K562 (cell line): ENCODE data around the gene RHOF. TPM values are rescaled to one million over a fixed set of nuclear protein-coding genes. Genes with fewer than 3 reads are reported as not detected.

Experiments
- CBX8 ChIP-seq: fragments of 200-600 bp; sonication (generic); IDR thresholded peaks from 2 replicates; pipeline ENCODE4 v1.6.1; 2012; ENCODE audit warnings: borderline replicate concordance, mixed run types, low read depth, mild to moderate bottlenecking, moderate library complexity, mixed read lengths, low read length, control low read depth, inconsistent platforms; ENCODE audit not compliant: poor library complexity, severe bottlenecking; ENCODE audit errors: extremely low read depth
- CEBPG ChIP-seq, 3 experiments: fragments of 200-800 bp in 1 of 3; sonication (Bioruptor generic) in 1 of 3; sonication (generic) in 1 of 3; formaldehyde crosslinking in 1 of 3; IDR thresholded peaks in 2 of 3; conservative IDR thresholded peaks in 1 of 3; 2 replicates each; pipeline versions ENCODE4 v1.6.1 to v1.8.0; 2016 to 2022; ENCODE audit warnings: missing compliant biosample characterization in 2 of 3, missing genetic modification characterization in 2 of 3, mild to moderate bottlenecking in 1 of 3, missing genetic modification reagents in 1 of 3
- CXXC5 ChIP-seq: fragments of 250-450 bp; sonication (Bioruptor Pico); IDR thresholded peaks from 2 replicates; pipeline ENCODE4 v1.8.0; 2022; ENCODE audit warnings: inconsistent platforms, mild to moderate bottlenecking, moderate library complexity
- EP300 ChIP-seq: IDR thresholded peaks from 2 replicates; pipeline ENCODE4 v1.6.1; 2012; ENCODE audit warnings: low read length, improper control_type of control experiment
- ETV6 ChIP-seq, 3 experiments: fragments of 150-350 bp in 1 of 3; sonication (generic) in 1 of 3; formaldehyde crosslinking in 1 of 3; IDR thresholded peaks; 2 replicates each; pipeline versions ENCODE4 v1.6.1 to v1.8.0; 2014 to 2022; ENCODE audit warnings: borderline replicate concordance in 2 of 3, low read depth in 2 of 3, antibody characterized with exemption in 1 of 3, low read length in 1 of 3, mild to moderate bottlenecking in 1 of 3, missing genetic modification reagents in 1 of 3
- GATA2 ChIP-seq: sonication (generic); formaldehyde crosslinking; IDR thresholded peaks from 2 replicates; pipeline ENCODE4 v1.4.0; 2020; ENCODE audit warnings: mild to moderate bottlenecking, missing genetic modification reagents
- HNRNPLL ChIP-seq: fragments of 200-400 bp; formaldehyde crosslinking; IDR thresholded peaks from 2 replicates; pipeline ENCODE4 v1.6.1; 2017; ENCODE audit warnings: low read length, low read depth, mild to moderate bottlenecking; ENCODE audit not compliant: poor library complexity, severe bottlenecking
- KAT8 ChIP-seq: fragments of 450-650 bp; IDR thresholded peaks from 2 replicates; pipeline ENCODE4 v1.6.1; 2016; ENCODE audit warnings: low read depth, mild to moderate bottlenecking
- KDM5B ChIP-seq: fragments of 200-600 bp; sonication (generic); IDR thresholded peaks from 2 replicates; pipeline ENCODE4 v1.6.1; 2012; ENCODE audit warnings: low read depth, mild to moderate bottlenecking, moderate library complexity, low read length, control low read depth, inconsistent platforms; ENCODE audit not compliant: insufficient replicate concordance
- MXD1 ChIP-seq: fragments of 250-450 bp; sonication (Bioruptor Pico); IDR thresholded peaks from 2 replicates; pipeline ENCODE4 v1.8.0; 2021; ENCODE audit warnings: borderline replicate concordance, mild to moderate bottlenecking, moderate library complexity; ENCODE audit not compliant: poor library complexity, severe bottlenecking
- PCBP2 ChIP-seq: fragments of 200-400 bp; formaldehyde crosslinking; IDR thresholded peaks from 2 replicates; pipeline ENCODE4 v1.6.1; 2018; ENCODE audit warnings: low read length, low read depth, mild to moderate bottlenecking, moderate library complexity; ENCODE audit not compliant: poor library complexity, severe bottlenecking
- SMAD2 ChIP-seq: fragments of 150-350 bp; IDR thresholded peaks from 2 replicates; pipeline ENCODE4 v1.6.1; 2014; ENCODE audit warnings: low read depth, mild to moderate bottlenecking, low read length
- SMAD3 ChIP-seq: fragments of 450-650 bp; formaldehyde crosslinking; conservative IDR thresholded peaks from 2 replicates; pipeline ENCODE4 v1.4.0; 2020; ENCODE audit warnings: mild to moderate bottlenecking
- SMARCA4 ChIP-seq: fragments of 450-650 bp; IDR thresholded peaks from 2 replicates; pipeline ENCODE4 v1.6.1; 2016
- SRSF1 ChIP-seq: fragments of 200-400 bp; formaldehyde crosslinking; IDR thresholded peaks from 2 replicates; pipeline ENCODE4 v1.6.1; 2017; ENCODE audit warnings: mild to moderate bottlenecking, low read depth, low read length, moderate library complexity
- TEAD1 ChIP-seq, 2 experiments: fragments of 450-650 bp in 1 of 2; sonication (generic) in 1 of 2; formaldehyde crosslinking; IDR thresholded peaks; 2 replicates each; pipeline versions ENCODE4 v1.4.0 to v1.8.0; 2020 to 2022; ENCODE audit warnings: mild to moderate bottlenecking in 2 of 2, missing genetic modification reagents in 1 of 2
- XRCC4 ChIP-seq: IDR thresholded peaks from one replicate; pipeline ENCODE4 v1.6.1; 2011; ENCODE audit not compliant: insufficient read depth, insufficient read length; ENCODE audit errors: extremely low read depth
- ZNF699 ChIP-seq: fragments of 250-450 bp; sonication (Bioruptor Pico); IDR thresholded peaks from 2 replicates; pipeline ENCODE4 v1.8.0; 2021; ENCODE audit warnings: mild to moderate bottlenecking, moderate library complexity; ENCODE audit not compliant: insufficient replicate concordance
- ZNF77 ChIP-seq: fragments of 250-450 bp; sonication (Bioruptor Pico); IDR thresholded peaks from 2 replicates; pipeline ENCODE4 v1.5.0; 2020
- polyA plus RNA-seq, 8 experiments: library from polyadenylated mRNA; depleted of rRNA in 4 of 8; stranded (reverse) in 5 of 8; unstranded in 3 of 8; fragments of >200 nt; fragmentation: Nextera tagmentation in 2 of 8; fragmentation: Illumina TruSeq in 1 of 8; extraction: Ambion mirVana in 2 of 8; extraction: Trizol in 1 of 8; gene quantifications; 2 replicates each; pipeline versions ENCODE4 v1.2.1 to v1.2.3, GENCODE V29; 2011 to 2014; ENCODE audit warnings: inconsistent platforms in 1 of 8, missing spikeins in 1 of 8
- total RNA-seq, 7 experiments: library from RNA; depleted of rRNA in 6 of 7; stranded (reverse); fragments of >200 nt in 6 of 7; fragmentation: Illumina TruSeq in 2 of 7; extraction: Trizol in 2 of 7; gene quantifications; 2 replicates each; pipeline versions ENCODE4 v1.2.1 to v1.2.3, GENCODE V29; 2011 to 2021; ENCODE audit warnings: low replicate concordance in 1 of 7
- TF ChIP-seq, protein P1 (sequence below): fragments of 450-650 bp; IDR thresholded peaks from 2 replicates; pipeline ENCODE4 v1.7.1; 2018; ENCODE audit warnings: mild to moderate bottlenecking, low read depth; ENCODE audit not compliant: partially characterized antibody
- TF ChIP-seq, protein P2 (sequence below): fragments of 450-650 bp; formaldehyde crosslinking; IDR thresholded peaks from 2 replicates; pipeline ENCODE4 v1.4.0; 2020; ENCODE audit warnings: mild to moderate bottlenecking

Gene RHOF
- total and polyA plus RNA-seq, 9 of the 15 experiments (the other 6 are each of a cell fraction or from before 2014, with no cell fraction given): 0.13 to 10.1 (median 4.0) TPM

GRCh38 chr12:121812320-121812871 is 18.9 kb upstream of the RHOF start (continued):
- TF ChIP-seq HNRNPLL: no peak
- TF ChIP-seq ZNF699: no peak
- no peak for TF ChIP-seq GATA2 (CRISPR knock-in tag)
- no peak for TF ChIP-seq CEBPG (CRISPR knock-in tag; IDR thresholded peaks at IDR 0.05)
- no peak for TF ChIP-seq CEBPG (tag; conservative IDR thresholded peaks at IDR 0.05 in 1 of 2, IDR thresholded peaks at IDR 0.05 in 1 of 2)
- TF ChIP-seq SMARCA4: no peak
- no peak for TF ChIP-seq KAT8
- peak in 1 of 2 experiments; percentile 82; a peak in 2 of 4 replicates for TF ChIP-seq TEAD1 (CRISPR knock-in tag; IDR thresholded peaks at IDR 0.05)
- TF ChIP-seq CBX8: no peak
- TF ChIP-seq, protein P1, sequence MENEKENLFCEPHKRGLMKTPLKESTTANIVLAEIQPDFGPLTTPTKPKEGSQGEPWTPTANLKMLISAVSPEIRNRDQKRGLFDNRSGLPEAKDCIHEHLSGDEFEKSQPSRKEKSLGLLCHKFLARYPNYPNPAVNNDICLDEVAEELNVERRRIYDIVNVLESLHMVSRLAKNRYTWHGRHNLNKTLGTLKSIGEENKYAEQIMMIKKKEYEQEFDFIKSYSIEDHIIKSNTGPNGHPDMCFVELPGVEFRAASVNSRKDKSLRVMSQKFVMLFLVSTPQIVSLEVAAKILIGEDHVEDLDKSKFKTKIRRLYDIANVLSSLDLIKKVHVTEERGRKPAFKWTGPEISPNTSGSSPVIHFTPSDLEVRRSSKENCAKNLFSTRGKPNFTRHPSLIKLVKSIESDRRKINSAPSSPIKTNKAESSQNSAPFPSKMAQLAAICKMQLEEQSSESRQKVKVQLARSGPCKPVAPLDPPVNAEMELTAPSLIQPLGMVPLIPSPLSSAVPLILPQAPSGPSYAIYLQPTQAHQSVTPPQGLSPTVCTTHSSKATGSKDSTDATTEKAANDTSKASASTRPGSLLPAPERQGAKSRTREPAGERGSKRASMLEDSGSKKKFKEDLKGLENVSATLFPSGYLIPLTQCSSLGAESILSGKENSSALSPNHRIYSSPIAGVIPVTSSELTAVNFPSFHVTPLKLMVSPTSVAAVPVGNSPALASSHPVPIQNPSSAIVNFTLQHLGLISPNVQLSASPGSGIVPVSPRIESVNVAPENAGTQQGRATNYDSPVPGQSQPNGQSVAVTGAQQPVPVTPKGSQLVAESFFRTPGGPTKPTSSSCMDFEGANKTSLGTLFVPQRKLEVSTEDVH: no peak
- TF ChIP-seq SMAD2: no peak
- TF ChIP-seq, protein P2, sequence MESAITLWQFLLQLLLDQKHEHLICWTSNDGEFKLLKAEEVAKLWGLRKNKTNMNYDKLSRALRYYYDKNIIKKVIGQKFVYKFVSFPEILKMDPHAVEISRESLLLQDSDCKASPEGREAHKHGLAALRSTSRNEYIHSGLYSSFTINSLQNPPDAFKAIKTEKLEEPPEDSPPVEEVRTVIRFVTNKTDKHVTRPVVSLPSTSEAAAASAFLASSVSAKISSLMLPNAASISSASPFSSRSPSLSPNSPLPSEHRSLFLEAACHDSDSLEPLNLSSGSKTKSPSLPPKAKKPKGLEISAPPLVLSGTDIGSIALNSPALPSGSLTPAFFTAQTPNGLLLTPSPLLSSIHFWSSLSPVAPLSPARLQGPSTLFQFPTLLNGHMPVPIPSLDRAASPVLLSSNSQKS (CRISPR knock-in tag): no peak
- no peak for TF ChIP-seq EP300
- TF ChIP-seq SMAD3 (CRISPR knock-in tag): no peak
- no peak for TF ChIP-seq ZNF77 (CRISPR knock-in tag)
- no peak for TF ChIP-seq MXD1 (CRISPR knock-in tag)
- TF ChIP-seq KDM5B: peak; percentile 29
- TF ChIP-seq SRSF1: no peak
- TF ChIP-seq ETV6 (IDR thresholded peaks at IDR 0.05; ENCODE audit: borderline replicate concordance in 1 of 2, low read depth in 2 of 2, low read length in 1 of 2): no peak
- no peak for TF ChIP-seq ETV6 (CRISPR knock-in tag; IDR thresholded peaks at IDR 0.05; ENCODE audit: borderline replicate concordance)
- no peak for TF ChIP-seq PCBP2
- TF ChIP-seq CXXC5 (CRISPR knock-in tag): 0 out of 2 replicates have a peak, but pooled peaks have one; percentile 29
- TF ChIP-seq XRCC4: no peak
